Loucy (cell line): ENCODE measurements around the gene NKAIN2.

ENCODE experiments used
- H2AFZ ChIP-seq: fragments of 200-600 bp; sonication (generic); 2 replicates; pipeline ENCODE4 v1.6.0; 2016; ENCODE audit warnings: antibody characterized with exemption, mild to moderate bottlenecking, low read length, moderate library complexity
- H3F3A ChIP-seq: fragments of 200-600 bp; 2 replicates; pipeline ENCODE4 v1.6.0; 2016; ENCODE audit warnings: antibody characterized with exemption, low read depth, mild to moderate bottlenecking
- H3K27me3 ChIP-seq: fragments of 200-600 bp; sonication (generic); 2 replicates; pipeline ENCODE4 v1.6.1; 2014; ENCODE audit warnings: low read length, mild to moderate bottlenecking; ENCODE audit not compliant: insufficient read depth, poor library complexity, severe bottlenecking
- H3K36me3 ChIP-seq: fragments of 200-600 bp; sonication (generic); 2 replicates; pipeline ENCODE4 v1.6.1; 2016; ENCODE audit warnings: low read length; ENCODE audit not compliant: insufficient read depth
- H3K4me1 ChIP-seq: fragments of 200-600 bp; sonication (generic); 2 replicates; pipeline ENCODE4 v1.5.1; 2014; ENCODE audit warnings: low read length, mild to moderate bottlenecking; ENCODE audit not compliant: insufficient read depth, poor library complexity, severe bottlenecking
- H3K4me2 ChIP-seq: fragments of 200-600 bp; sonication (generic); 2 replicates; pipeline ENCODE4 v1.6.0; 2014; ENCODE audit warnings: antibody characterized with exemption, low read length, low read depth, mild to moderate bottlenecking; ENCODE audit not compliant: poor library complexity, severe bottlenecking
- H3K4me3 ChIP-seq: fragments of 200-600 bp; sonication (generic); 2 replicates; pipeline ENCODE4 v1.5.1; 2014; ENCODE audit warnings: low read length, mild to moderate bottlenecking, mixed read lengths; ENCODE audit not compliant: poor library complexity, severe bottlenecking
- H3K79me2 ChIP-seq: fragments of 200-600 bp; sonication (generic); 2 replicates; pipeline ENCODE4 v1.6.1; 2014; ENCODE audit warnings: low read length; ENCODE audit not compliant: insufficient read depth
- H3K9ac ChIP-seq: fragments of 200-600 bp; sonication (generic); 2 replicates; pipeline ENCODE4 v1.6.0; 2014; ENCODE audit warnings: mild to moderate bottlenecking, low read depth, low read length, moderate library complexity; ENCODE audit not compliant: poor library complexity, severe bottlenecking
- H3K9me2 ChIP-seq: fragments of 200-600 bp; sonication (generic); replicated peaks from 2 replicates; pipeline ENCODE4 v1.6.1; 2016; ENCODE audit warnings: low read depth, low read length, mixed read lengths
- H3K9me3 ChIP-seq: fragments of 200-600 bp; sonication (generic); 2 replicates; pipeline ENCODE4 v1.6.1; 2014; ENCODE audit warnings: mild to moderate bottlenecking, antibody characterized with exemption, low read length, low read depth; ENCODE audit not compliant: insufficient read depth
- H4K20me1 ChIP-seq: fragments of 200-600 bp; sonication (generic); 2 replicates; pipeline ENCODE4 v1.6.0; 2014; ENCODE audit warnings: antibody characterized with exemption, low read length, mild to moderate bottlenecking; ENCODE audit not compliant: insufficient read depth, poor library complexity, severe bottlenecking
- EZH2phosphoT487 ChIP-seq: fragments of 200-600 bp; IDR thresholded peaks from 2 replicates; pipeline ENCODE4 v1.6.1; 2018; ENCODE audit warnings: antibody characterized with exemption, mild to moderate bottlenecking, moderate library complexity, borderline replicate concordance
- TF ChIP-seq, protein P1 (sequence below): fragments of 200-600 bp; sonication (generic); conservative IDR thresholded peaks from 2 replicates; pipeline ENCODE4 v1.5.1; 2014; ENCODE audit warnings: mild to moderate bottlenecking, antibody characterized with exemption, low read length

Gene NKAIN2

DNA sequence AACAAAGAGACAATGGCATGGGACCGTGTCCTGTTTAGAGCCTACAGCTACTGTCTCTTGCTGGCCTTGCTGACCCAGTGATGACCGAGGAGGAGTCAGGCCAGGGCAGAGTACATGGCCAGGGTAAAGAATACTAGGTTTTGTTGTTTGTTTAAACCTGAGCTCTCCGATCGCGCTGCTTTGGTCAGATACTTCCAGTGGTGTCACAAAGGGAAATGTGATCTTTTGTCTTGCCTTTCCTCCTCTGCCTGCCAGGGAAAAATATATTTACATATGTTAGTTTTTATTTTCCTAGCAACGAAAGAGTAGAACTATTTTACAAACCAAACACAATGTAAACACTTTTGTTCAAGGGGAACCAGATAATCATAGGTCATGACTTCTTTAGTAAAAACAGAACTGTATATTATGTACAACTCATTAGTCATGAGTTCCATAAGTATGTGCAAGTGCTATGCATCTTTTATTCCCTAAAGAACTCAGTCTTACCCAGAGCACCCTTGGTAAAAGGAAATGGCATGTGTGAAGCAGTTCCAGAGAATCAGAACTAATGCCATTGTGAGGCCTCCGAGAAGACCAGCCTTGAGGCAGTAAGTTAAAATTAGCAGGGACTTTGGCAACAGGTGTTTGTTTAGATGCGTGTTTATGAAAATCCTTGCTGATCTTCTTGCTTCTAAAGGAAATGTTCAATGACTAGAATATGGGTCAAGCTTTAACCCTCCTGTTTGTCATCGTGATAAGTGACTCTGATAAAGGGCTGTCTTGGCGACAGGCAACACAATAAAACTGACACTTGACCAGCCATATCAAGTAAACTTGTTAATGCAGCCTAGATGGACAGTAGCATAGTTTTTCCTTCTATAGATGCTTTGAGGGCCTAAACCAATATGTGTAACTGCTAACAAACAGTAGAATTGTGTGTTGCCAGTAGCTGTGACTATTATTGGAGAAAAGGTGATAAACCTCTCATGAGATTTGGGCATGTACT lies 204.6 kb downstream of the NKAIN2 start:
- no peaks in the 10 kb centered on the region for H3F3A ChIP-seq
- H3K9me2 ChIP-seq = no peaks in the 10 kb centered on the region
- H2AFZ ChIP-seq = peak overlapping the region; percentile 66
- no peak overlapping the region for H3K4me3 ChIP-seq
- H3K4me2 ChIP-seq = no peak overlapping the region
- no peaks in the 10 kb centered on the region for H3K27me3 ChIP-seq
- peaks cover 53% of the 10 kb centered on the region for H3K4me1 ChIP-seq
- H4K20me1 ChIP-seq = no peaks in the 10 kb centered on the region
- H3K36me3 ChIP-seq = no peaks in the 10 kb centered on the region
- TF ChIP-seq EZH2phosphoT487 = no peak
- TF ChIP-seq, protein P1, sequence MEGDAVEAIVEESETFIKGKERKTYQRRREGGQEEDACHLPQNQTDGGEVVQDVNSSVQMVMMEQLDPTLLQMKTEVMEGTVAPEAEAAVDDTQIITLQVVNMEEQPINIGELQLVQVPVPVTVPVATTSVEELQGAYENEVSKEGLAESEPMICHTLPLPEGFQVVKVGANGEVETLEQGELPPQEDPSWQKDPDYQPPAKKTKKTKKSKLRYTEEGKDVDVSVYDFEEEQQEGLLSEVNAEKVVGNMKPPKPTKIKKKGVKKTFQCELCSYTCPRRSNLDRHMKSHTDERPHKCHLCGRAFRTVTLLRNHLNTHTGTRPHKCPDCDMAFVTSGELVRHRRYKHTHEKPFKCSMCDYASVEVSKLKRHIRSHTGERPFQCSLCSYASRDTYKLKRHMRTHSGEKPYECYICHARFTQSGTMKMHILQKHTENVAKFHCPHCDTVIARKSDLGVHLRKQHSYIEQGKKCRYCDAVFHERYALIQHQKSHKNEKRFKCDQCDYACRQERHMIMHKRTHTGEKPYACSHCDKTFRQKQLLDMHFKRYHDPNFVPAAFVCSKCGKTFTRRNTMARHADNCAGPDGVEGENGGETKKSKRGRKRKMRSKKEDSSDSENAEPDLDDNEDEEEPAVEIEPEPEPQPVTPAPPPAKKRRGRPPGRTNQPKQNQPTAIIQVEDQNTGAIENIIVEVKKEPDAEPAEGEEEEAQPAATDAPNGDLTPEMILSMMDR = no peak
- no peaks in the 10 kb centered on the region for H3K9me3 ChIP-seq
- no peaks in the 10 kb centered on the region for H3K79me2 ChIP-seq
- H3K9ac ChIP-seq = no peak overlapping the region

DNA sequence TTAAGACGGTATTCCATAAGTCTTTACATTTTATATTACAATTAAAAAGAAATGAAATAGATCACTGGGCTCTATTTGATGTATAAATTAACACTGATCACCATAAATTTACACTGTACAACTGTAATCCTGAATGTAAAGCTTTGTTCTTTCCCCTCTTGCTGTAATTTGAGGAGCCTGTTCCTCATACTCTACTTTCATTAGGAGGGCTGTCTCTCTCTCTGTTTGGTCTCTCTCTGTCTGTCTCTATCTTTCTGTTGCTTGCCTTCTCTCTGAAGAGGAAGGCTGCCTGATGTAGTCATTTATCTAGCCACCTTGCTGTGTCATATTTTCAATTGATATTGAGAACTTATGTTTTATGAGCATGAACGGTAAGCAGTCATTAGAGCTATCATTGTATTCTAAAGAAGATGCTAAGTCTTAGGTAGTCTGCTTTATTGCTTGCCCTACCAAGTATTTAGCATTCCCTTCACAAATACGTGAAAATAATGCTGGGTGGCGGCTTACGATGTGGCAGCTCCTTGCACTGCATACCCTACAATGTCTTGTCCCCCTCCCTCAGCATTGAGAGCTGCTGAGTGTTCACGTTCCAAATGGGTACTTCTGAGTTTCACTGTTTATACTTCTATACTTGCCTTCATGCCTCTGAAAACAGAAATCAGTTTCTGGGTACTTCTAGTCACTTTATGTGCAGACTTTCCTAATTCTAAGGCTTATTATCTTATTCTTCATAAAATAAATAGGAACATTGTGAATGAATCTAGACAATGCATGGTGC lies 205.5 kb downstream of the NKAIN2 start:
- no peak overlapping the region for H3K9ac ChIP-seq
- no peaks in the 10 kb centered on the region for H3K79me2 ChIP-seq
- H3K4me2 ChIP-seq = no peak overlapping the region
- H3K9me3 ChIP-seq = no peaks in the 10 kb centered on the region
- no peak for TF ChIP-seq EZH2phosphoT487
- TF ChIP-seq, protein P1 = no peak
- H3F3A ChIP-seq = no peaks in the 10 kb centered on the region
- H3K27me3 ChIP-seq = no peaks in the 10 kb centered on the region
- no peaks in the 10 kb centered on the region for H4K20me1 ChIP-seq
- no peaks in the 10 kb centered on the region for H3K36me3 ChIP-seq
- H2AFZ ChIP-seq = peak overlapping the region; percentile 50; the same call in 1 of the 2 replicates
- no peak overlapping the region for H3K4me3 ChIP-seq
- H3K4me1 ChIP-seq = peaks cover 44% of the 10 kb centered on the region
- H3K9me2 ChIP-seq = no peaks in the 10 kb centered on the region

DNA sequence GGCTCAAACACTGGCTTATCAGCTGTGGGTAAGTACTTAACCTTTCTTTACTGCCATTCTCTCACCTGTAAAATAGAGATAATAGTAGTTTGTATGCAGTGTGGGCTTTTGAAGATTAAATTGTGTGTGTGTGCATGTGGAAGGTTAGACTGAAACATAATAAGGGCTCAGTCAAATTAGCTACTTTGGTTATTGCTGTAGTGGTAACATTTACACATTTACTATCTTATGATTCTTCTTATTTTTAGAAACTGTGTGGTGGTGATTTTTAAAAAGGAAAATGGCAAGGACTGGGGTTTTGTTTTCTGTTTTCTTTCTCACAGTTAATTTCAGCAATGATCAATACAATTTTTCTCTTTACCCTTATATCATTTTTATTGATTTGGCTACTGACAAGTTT lies 206.9 kb downstream of the NKAIN2 start:
- H3K36me3 ChIP-seq = no peaks in the 10 kb centered on the region
- TF ChIP-seq, protein P1 = no peak
- TF ChIP-seq EZH2phosphoT487 = no peak
- no peak overlapping the region for H3K4me3 ChIP-seq
- H3K4me1 ChIP-seq = peaks cover 39% of the 10 kb centered on the region
- no peak overlapping the region for H3K4me2 ChIP-seq
- H3K79me2 ChIP-seq = no peaks in the 10 kb centered on the region
- H2AFZ ChIP-seq = peak overlapping the region; percentile 28; the same call in 1 of the 2 replicates
- no peaks in the 10 kb centered on the region for H3K27me3 ChIP-seq
- no peaks in the 10 kb centered on the region for H3K9me3 ChIP-seq
- H3K9me2 ChIP-seq = no peaks in the 10 kb centered on the region
- no peaks in the 10 kb centered on the region for H3F3A ChIP-seq
- H4K20me1 ChIP-seq = no peaks in the 10 kb centered on the region
- no peak overlapping the region for H3K9ac ChIP-seq
